Activated T-helper 1 cell treated with anti-CD3 and anti-CD28 coated beads, Interleukin-2, amount 50 U/mL, for 16 hours (primary cell): Measurements from ENCODE around the gene ELL.

Experiments
- DNase-seq, 2 donors: peaks; one replicate each; pipeline ENCODE4 v3.0.0-alpha.2; 2020; ENCODE audit warnings: low read depth in 1 of 2, low spot score in 1 of 2

The ELL gene

GRCh38 chr19:18424890-18425514 is 96.9 kb downstream of the ELL start:
- no peak for DNase-seq

- no peak for DNase-seq
Observed at GRCh38 chr19:18424122-18424889, 97.6 kb downstream of the ELL start.

GRCh38 chr19:18423258-18424020 is 98.4 kb downstream of the ELL start:
- DNase-seq: no peak

GRCh38 chr19:18422530-18423191 is 99.2 kb downstream of the ELL start:
- DNase-seq: no peak

GRCh38 chr19:18421371-18421959 is 100.4 kb downstream of the ELL start:
- DNase-seq: no peak

GRCh38 chr19:18420930-18421329 is 100.9 kb downstream of the ELL start:
- DNase-seq: no peak

GRCh38 chr19:18419699-18420460 is 102.0 kb downstream of the ELL start:
- DNase-seq: no peak

- DNase-seq: peak; percentile 32 to 63
Observed at GRCh38 chr19:18419195-18419698, 102.6 kb downstream of the ELL start, which contains the start of gene SSBP4. Gene SSBP4 (plus strand): TSS chr19:18419398. CDS start chr19:18419649, 251 bp downstream.

GRCh38 chr19:18418483-18419194 is 103.2 kb downstream of the ELL start:
- DNase-seq: no peak

GRCh38 chr19:18418029-18418482 is 103.8 kb downstream of the ELL start:
- DNase-seq: no peak

GRCh38 chr19:18417250-18418028 is 104.4 kb downstream of the ELL start:
- no peak for DNase-seq

- peak in 1 of 2 donors; percentile 48 for DNase-seq
Observed at GRCh38 chr19:18416778-18417249, 105.1 kb downstream of the ELL start.

GRCh38 chr19:18415178-18415867 is 106.5 kb downstream of the ELL start:
- no peak for DNase-seq

- no peak for DNase-seq
Observed at GRCh38 chr19:18414504-18415177, 107.2 kb downstream of the ELL start.

GRCh38 chr19:18412610-18413239 is 109.1 kb downstream of the ELL start:
- DNase-seq: no peak

- DNase-seq: no peak
Observed at GRCh38 chr19:18408053-18408476, 113.8 kb downstream of the ELL start.

- DNase-seq: no peak
Observed at GRCh38 chr19:18406749-18407148, 115.1 kb downstream of the ELL start.
